Hypothalamus (tissue), 51 donors: ENCODE data around the gene DDX27.

Experiments used
- DNase-seq, 51 donors: peaks; one replicate each; lab custom pipeline; 2025; lab: John Stamatoyannopoulos, UW

Gene DDX27

GRCh38 chr20:49286689-49287551, 67.7 kb downstream of the DDX27 start:
- no peak for DNase-seq

DNA sequence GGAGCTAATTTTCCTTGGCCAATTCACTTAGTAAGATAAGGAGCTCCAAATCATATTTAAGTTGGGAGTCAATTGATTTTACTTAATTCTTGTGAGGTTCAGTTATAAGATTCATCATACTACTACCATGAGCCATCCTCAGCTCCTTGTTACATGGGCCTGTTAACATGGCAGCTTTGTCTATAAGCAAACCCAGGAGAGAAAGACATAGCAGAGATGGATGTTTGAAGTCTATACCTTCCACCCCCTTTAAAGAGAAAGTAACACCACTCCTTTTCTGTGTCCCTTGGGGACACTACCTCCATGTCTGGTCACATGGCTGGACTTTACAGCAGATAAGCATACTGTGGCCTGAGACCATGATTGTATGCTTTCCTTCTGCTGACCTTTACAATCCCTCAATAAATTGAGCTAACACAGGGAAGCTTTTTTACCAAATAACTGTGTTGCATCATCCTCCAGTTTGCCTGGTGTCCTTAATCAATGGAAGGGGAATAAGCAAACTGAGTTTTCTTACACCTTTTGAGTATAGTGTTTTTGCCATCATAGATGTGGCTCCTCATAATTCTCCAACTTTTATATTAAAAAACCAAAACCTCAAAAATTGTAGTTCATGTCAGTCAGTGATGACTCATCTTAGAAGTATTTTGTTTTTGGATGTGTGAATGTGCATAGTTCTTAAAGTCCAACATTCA, 68.5 kb downstream of the DDX27 start:
- DNase-seq: no peak

- no peak for DNase-seq
These were observed 69.1 kb downstream of the DDX27 start for GRCh38 chr20:49288250-49288751.

DNA sequence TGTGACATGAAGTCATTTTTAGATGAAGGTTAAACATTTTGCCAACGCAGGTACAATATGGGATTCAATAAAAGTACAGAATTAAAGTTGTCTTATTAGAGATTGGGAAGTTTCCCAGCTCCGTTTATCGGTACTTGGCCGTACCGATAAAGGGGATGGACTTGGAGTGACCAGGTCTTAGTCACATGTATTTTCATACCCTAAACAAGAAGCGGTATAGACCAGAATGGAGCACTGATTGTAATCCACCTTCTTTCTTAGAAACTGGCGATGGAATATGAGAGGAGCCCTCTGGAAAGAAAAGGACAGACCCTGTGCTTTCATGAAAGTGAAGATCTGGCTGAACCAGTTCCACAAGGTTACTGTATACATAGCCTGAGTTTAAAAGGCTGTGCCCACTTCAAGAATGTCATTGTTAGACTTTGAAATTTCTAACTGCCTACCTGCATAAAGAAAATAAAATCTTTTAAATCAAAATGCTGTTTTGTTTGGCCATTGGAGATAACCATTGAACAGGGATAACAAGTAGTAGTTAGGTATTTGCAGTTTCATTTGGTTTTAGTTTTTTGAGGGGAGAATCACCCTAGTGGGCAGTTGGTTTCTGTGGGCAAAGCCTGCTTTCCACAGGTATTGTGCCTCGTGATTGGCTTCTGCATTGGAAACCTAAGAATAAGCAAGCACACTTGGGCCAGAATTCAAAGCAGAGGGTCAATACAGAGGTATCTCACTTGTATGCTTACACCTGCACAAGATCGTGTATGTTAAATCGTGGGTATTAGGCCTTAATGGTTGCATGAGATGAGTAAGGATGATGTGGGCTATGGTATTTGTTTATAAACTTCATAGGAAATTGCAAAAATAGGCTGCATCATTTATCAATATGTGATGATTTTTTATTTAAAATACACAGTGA, 69.8 kb downstream of the DDX27 start:
- no peak for DNase-seq

- no peak for DNase-seq
These were observed 71.5 kb downstream of the DDX27 start for GRCh38 chr20:49290608-49291191.

DNA sequence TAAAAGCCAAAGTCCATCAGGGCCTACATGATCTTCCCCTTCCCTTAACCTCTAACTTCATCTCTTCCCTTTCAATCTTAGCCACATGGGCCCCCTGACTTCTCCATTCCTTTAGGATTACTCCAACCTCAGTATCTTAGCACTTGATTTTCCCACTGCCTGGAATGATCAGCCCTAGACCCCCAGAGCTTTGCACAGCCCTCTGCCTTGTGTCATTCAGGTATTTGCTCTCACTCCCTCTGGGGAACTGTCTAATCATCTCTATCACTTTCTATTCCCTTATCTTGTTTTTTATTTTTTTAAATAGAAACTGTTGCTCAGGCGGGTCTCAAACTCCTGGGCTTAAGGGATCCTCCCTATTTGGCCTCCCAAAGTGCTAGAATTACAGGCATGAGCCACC, 72.0 kb downstream of the DDX27 start:
- no peak for DNase-seq

- no peak for DNase-seq
These were observed 72.8 kb downstream of the DDX27 start for GRCh38 chr20:49292010-49292409.

GRCh38 chr20:49293122-49293521, 73.9 kb downstream of the DDX27 start:
- DNase-seq: no peak
